GM18499 (cell line): ENCODE data around the gene COBLL1.
"Not testable (repeated sequence)": the region's sequence is repeated elsewhere in the genome, so short reads cannot be mapped to it uniquely, and the experiment has no call there.

Experiments
- ATAC-seq: cut with Tn5 transposase; IDR thresholded peaks from one replicate; pipeline ENCODE4 v1.9.1; 2021; ENCODE audit warnings: moderate number of reproducible peaks; ENCODE audit not compliant: insufficient read depth, unreplicated experiment

COBLL1 gene

DNA sequence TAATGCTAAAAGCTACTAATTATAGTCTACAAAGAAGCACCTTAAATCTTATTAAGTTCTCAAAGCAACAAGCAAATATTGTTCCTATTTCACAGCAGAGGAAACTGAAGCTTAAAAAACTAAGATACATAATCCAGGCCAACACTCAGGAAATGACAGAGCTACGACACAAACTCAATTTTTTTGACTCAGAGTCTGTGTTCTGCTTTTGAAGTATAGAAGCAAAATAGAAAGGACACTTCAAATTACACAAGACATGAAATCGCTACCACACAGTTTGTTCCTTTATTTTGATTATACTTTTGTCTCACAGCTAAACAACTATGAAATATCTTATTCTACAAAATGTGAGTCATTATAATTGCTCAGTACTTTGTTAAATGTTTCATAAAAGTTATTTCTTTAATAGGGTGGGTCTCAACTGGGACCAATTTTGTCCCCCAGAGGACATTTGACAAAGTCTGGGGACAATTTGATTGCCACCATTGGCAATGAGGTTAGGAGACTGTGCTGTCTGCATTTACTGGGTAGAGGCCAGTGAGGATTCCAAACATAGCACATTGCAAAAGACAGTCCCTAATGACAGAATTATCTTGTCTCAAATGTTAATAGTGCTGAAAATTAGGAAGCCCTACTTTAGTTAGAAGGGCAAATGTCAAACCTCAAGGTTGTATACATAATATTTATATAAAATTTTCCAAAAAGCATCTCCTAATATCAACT lies 118.8 kb downstream of the COBLL1 start:
- ATAC-seq = no peak

DNA sequence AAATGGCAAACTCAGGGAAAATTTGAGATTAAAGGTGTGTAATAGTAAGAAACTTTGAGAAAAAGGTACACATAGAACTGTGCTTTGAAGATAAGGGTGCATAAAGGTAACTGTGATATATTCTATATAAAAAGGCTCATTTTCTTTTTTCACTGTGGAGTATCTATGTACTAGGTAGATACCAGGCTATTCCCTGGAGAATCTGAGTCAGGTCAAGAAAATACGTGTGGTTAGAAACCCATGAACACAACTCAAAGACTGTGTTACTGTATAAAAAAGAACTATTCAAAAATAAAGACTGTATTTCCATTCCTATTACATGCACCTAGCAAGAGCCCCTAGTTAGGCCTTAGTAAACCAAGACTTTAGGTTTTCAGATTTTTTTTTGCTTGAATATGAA lies 120.2 kb downstream of the COBLL1 start:
- no peak for ATAC-seq

DNA sequence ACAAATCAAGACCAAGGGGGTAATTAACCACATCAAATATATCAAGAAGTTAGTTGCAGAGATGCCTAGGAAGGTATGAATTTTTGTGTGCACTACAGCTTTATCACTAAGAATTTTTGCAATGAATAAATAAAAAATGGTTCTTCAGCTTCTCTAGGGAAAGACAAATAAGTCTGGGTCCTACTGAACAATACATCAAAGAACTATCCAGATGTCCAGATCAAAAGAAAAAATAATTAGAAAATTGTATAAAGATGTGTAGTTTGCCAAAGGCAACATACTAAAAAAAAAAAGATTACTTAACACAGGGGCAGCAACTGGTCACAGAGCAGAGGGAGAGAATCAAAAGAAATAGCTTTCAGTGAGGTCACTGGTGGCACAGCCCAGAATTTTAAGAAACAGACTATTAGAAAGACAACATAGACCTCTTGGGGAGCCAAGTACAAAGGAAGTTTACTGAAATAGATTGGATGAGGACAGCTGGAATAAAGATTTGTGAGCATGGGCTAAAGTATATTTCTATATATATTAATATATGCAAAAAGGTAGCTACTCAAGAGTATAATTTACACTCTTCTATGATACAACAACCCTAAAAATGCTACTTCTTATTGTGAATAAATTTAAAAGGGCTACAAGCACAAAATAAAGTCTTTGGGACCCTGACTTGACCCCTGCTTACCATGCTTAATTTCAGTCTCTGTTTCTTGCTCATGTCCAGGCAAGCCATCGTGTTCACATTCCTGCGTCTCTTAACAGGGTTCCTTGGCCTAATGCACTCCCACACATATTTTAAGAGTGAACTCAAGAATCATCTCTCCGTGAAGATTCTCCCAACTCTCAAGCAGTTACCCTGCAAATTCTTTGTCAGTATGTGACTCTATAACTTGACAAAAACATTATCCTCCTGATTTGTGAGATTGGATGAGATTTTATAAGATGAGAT lies 121.4 kb downstream of the COBLL1 start:
- ATAC-seq = no peak

DNA sequence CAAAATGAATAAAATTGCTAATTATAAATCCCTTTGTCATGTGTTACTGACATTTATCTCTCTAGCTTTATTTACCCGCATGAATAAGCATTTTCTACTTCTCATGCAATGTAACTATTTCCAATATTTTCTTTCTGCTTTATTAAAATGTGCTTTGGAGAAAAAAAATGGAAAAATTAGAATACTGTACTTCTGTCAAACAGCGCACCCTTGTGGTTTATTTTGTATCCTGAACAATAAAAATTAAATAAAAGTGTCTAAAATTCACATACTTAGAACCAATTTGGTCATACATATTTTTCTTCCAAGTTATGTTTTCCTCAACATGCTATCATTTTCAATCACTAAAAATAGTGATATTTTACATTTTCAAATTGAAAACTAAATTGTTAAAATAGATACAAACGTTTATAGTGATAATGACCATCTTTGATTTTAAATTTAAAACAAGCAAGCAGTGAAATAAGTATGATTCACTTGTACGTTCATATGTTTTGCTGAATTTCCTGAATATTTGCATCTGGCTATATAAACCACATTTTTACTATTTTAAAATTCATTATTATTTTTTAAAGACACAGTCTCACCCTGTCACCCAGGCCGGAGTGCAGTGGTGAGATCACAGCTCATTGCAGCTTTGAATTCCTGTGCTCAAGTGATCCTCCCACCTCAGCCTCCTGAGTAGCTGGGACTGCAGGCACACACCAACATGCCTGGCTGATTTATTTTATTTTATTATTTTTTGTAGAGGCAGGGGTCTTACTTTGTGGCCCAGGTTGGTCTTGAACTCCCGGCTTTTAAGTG lies 124.4 kb downstream of the COBLL1 start:
- no peak for ATAC-seq

DNA sequence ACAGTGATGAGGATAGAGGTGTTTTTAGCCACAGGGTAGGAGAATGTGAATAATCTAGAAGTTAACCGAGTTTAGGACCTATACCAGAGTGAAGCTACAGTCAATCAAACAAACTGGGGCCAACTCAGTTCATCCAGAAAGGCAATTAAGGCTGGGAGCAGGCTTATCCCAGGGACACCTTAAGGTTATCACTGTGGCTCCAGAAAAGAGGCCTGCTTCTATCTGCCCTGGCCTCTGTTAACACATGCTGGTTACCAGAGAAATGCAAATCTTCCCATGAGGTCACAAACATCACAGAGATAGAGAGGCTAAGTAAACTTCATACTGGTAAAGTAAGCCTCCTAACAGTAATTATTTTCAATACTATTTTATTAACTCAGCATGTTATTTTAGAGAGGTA lies 127.2 kb downstream of the COBLL1 start:
- no peak for ATAC-seq

DNA sequence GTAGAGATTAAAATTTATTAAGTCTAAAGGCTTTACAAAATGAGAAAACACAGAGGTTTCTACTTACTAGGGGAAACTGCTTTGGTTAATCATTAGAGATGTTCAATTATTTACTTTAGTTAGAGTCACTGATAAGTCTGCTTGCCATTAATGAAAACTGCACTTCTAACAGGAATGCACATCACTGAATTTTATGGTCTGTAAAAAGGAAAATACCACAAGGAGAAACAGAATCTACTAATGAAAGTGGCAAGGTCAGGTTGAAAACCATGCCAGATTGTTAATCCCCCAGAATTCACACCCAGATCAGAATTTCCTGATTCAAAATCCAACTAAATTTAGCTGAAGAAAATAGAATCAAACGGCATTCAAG lies 129.9 kb downstream of the COBLL1 start:
- ATAC-seq = no peak

DNA sequence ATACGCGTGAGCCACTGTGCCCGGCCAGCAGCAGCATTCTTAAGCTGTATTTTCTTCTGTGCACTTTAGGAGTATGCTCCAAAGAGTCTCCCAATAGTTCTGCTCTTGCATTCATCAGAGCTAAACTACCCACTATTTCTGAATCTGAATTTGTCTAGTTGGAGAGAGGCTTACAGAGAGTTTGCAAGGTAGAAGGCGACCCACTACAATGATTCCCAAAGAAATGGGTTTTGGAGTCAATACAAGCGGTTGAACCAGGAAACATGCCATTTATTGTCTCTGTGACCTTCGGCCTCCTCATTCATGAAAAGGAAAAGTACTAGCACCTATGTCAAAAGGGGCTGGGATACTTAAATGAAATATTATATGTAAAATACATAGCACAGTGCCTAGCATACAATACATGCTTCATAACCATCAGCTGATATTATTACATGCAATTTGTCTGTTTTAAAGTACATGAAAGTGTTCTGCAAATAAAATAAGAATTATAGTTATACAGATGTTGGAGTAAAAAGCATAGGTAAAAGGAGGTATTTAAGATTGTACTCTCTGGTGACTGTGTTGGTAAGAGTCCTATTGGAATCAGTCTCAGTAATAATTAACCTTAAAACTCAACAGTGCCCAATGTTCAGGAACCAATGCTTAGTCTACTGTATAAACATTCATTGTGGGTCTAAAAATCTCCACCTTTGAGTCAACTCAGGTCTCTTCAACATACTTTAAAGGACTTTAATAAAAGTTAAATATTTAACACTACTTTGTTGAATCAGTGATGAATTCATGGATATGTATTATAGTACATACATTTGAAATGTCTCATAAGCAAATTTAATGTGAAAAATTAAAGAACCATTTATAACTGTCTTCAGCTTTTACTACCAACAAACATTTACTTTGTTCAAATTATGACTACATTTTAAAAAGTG lies 130.5 kb downstream of the COBLL1 start:
- ATAC-seq = no peak

DNA sequence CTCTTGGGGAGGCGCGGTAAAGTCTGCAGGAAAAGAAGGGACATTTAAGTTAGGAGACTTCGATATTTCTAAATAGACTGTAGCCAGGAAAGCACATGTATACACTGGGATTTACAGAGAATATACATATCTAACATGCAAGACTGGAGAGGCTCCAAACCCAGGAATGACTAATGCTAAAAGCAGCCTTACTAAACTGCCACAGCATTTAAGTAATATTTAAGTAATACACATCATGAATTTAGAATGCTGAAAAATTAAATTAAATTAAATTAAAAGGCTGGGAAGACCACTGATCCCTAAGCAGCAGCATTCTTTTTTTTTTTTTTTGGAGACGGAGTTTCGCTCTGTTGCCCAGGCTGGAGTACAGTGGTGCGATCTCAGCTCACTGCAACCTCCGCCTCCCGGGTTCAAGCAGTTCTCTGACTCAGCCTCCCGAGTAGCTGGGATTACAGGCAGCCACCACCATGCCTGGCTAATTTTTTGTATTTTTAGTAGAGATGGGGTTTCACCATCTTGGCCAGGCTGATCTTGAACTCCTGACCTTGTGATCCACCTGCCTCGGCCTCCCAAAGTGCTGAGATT lies 131.3 kb downstream of the COBLL1 start:
- ATAC-seq = not testable (repeated sequence)

DNA sequence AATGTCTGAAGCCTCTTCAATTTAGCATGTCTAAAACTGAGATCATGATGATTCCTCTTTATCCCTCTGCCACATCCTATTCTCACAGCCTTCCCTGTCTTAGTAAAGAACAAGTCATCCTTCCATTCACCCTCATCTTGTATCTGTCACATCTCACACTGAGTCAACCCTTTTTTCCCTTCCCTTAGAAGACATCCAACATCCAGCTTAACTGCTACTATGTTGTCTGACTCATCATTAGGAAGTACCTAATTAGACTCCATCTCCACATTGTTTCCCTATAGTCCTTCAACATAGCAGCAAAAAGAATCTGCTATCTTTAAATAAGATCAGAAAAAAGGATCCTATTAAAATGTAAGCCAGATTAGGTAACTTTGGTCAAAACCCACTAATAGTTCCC lies 135.1 kb downstream of the COBLL1 start:
- ATAC-seq = no peak

DNA sequence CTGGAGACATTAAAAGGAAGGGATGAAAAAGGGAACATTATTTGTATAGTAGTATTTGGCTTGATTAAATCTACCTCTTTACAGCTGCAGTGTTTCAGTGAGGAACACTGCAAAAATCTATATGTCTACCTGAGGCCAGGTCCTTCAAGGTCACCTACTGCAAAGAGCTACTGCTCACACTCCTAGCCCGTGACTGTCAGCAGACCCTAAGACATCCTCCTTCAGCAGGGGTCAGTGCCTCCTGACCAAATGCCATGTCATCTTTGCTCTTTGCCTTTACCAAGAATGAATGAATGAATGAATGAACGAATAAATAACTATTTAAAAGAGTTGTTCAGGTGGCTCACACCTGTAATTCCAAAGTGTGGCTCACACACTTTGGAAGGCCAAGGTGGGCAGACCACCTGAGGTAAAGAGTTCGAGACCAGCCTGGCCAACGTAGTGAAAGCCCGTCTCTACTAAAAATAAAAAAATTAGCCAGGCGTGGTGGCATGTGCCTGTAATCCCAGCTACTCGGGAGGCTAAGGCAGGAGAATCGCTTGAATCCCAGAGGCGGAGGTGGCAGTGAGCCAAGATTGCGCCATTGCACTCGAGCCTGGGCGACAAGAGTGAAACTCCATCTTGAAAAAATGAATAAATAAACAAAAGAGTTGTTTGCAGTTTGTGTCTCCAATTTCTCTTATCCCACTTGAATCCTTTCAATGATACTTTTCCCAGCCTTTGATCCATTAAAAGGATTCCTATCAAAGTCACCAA lies 136.0 kb downstream of the COBLL1 start:
- no peak for ATAC-seq

DNA sequence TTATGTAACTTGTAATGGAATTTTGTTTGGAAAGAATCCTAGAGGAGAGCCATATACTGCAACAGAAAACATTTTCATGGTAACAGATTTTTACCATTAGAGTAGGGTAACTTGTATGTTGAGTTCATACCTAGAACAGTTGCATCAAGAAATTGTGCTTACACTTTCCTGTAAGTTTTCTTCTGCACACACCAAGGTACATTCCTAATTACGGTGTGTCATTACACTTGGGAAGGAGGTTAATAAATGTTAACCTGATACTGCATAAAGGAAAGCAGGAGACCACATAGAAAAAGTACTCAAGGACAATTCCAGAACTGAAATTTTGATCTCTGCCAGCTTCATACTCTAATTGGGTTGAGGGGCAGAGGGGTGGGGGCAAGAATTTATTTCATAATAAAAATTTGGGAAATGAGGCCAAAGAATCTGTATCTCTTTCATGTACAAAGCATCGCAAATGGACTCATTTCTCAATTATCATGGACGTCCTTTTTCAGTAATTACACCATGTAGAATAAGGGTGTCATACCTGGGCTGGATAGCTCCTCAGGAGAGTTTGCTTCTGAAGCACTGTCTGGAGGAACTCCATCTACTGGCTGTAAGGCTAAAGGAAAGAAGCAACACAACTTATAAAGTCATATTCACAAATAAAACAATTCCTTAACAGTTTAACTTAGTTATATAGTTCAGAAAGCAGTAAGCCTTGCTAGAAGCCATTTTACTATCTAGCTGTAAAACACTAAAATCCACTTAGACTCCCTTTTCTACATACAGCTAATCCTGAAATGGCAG lies 137.5 kb downstream of the COBLL1 start:
- ATAC-seq = no peak

DNA sequence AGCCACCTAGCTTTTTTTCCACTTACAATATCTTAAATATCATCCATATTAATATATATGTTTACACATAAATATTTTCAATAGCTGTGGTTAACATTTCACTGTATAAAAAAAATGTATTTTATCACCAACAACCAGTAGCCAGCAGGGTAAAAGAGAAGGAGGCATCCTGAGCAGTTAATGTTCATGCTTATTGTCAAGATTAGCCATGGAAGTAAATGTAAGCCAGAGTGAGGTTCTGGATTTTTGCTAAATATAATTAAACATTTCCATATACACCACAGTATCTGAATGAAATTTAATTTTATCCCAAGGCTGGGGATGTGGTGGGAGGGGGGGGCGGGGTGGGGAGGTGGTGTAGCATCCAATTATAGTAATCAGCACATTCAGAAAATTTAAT lies 140.1 kb downstream of the COBLL1 start:
- no peak for ATAC-seq

DNA sequence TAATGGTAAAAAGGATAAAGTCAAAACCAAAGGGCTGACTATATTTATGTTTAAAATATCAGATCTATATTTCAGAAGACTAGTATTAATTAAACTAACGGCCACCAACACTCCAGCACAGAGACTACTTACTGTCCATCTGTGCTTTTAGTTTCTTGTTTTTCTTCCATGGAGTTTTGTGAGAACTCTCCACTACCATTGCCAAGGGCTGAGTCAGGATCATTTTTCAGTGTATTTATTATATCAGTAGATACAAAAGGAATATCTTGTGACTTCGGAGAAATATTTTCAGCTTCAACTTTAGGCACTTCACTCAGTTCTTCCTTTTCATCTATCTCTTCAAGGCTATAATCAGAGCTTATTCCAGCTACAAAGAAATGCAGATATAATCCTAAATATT lies 141.2 kb downstream of the COBLL1 start:
- ATAC-seq = no peak

DNA sequence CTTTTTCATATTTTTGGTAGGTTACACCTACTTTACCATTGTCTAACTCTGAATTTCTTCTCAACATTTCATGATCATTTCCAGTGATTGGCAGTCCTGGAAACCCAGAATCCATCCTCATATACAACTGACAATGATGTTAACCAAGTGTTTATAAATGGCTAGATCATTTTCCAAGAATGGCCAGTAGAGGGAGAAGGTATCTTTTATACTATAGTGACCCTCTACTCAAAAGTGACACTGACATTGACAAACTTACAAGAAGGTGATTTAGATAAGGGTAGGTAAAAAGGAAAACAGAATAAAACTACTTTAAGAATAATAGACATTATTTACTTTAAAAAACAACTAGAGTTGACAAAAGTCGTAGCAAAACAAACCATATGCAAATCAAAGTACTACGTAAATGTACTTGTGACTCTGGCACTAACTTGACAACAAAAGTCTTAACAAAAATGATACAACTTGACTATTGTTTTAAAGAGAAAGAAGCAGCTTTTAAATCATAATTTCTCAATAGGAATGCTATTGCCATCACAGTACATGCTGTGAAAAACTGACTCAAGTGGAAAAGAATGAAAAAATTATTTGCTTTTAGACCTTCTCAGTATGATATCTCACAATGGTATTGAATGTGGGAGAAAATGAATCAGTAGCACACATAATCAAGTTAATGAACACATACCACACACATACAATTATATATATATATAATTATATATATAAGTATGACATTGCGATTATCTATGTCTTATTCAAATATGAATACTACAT lies 143.7 kb downstream of the COBLL1 start:
- ATAC-seq = no peak

DNA sequence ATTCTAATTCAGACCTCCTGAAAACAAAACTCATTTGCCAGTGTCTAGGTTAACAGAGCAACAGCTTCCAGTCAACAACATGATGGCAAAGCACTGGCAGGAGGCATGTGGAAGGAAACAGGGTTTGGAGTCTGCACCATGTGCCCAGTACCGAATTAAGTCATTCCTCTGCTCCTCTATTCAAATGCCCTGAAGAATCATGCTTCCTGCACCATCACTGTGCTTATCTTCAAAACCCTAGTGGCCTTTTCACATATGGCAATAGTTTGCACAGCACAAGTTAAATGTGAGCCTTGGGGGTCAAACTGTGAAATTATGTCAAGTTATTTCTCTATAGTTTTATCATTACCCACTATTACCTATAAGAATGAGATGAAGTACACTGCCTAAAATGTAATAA lies 145.0 kb downstream of the COBLL1 start:
- no peak for ATAC-seq

DNA sequence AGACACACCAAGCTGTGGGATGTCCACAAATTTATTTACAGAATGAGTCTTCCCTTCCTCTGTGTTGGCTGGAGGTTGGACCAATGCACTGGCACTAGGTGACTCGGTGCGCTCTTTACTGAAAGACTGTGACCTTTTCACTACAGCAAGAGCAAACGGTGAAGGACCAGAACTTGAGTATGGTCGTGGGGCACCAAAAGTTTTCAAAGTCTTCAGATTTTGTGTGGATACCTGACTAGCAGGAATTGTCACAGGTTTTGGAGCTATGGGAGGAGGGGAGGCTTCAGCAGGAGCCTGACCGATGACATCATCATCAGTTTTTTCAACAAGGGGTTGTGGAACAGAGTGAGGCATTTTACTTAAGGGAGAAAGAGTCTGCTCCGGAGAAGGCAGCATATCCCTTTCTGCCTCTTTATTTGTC lies 147.3 kb downstream of the COBLL1 start:
- no peak for ATAC-seq

DNA sequence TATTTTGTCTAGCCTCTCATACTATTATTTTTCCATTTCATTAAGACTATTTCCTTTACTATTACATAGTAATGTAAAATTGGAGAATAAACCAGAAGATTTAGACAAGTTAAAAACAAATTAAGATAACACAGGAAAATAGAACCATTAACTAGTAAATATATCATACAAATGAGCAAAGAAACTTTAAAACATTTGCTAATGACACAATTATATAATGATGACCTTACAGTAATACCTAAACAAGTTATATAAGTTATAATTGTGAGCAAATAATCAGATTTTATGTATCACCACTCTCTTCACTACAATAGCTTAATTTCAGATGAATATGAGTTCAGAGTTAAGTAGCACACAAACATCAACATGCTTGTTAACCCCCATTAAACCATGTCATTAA lies 147.8 kb downstream of the COBLL1 start:
- ATAC-seq = no peak
